GM12878 (cell line): Measurements from ENCODE around the gene F2RL3.

ENCODE experiments used
- ATF2 ChIP-seq: IDR thresholded peaks from 2 replicates; pipeline ENCODE4 v1.6.1; 2012; ENCODE audit warnings: low read length, inconsistent platforms
- BACH1 ChIP-seq: fragments of 450-650 bp; IDR thresholded peaks from 2 replicates; pipeline ENCODE4 v1.6.1; 2017; ENCODE audit warnings: mild to moderate bottlenecking, borderline replicate concordance
- CHD2 ChIP-seq: IDR thresholded peaks from 2 replicates; pipeline ENCODE4 v1.6.1; 2011; ENCODE audit warnings: low read depth, low read length, improper control_type of control experiment, borderline replicate concordance
- CREB1 ChIP-seq: IDR thresholded peaks from 2 replicates; pipeline ENCODE4 v1.6.1; 2012; ENCODE audit warnings: low read depth, mild to moderate bottlenecking, inconsistent platforms
- CTCF ChIP-seq, 3 experiments: IDR thresholded peaks in 2 of 3; conservative IDR thresholded peaks in 1 of 3; 2 replicates each; pipeline ENCODE4 v1.5.1; 2011; ENCODE audit warnings: low read depth in 3 of 3, low read length in 3 of 3, mild to moderate bottlenecking in 3 of 3, control low read depth in 2 of 3, moderate library complexity in 2 of 3, inconsistent platforms in 1 of 3, mixed read lengths in 1 of 3; ENCODE audit not compliant: control insufficient read depth in 2 of 3, insufficient read depth in 1 of 3; ENCODE audit errors: extremely low read depth in 1 of 3
- JUND ChIP-seq: IDR thresholded peaks from 2 replicates; pipeline ENCODE4 v1.6.1; 2012; ENCODE audit warnings: low read depth, mild to moderate bottlenecking, low read length, improper control_type of control experiment, moderate library complexity
- MXI1 ChIP-seq: fragments of 150-350 bp; IDR thresholded peaks from 2 replicates; pipeline ENCODE4 v1.6.1; 2011; ENCODE audit warnings: low read depth, mild to moderate bottlenecking, inconsistent platforms, low read length, improper control_type of control experiment
- NR2F1 ChIP-seq: fragments of 450-650 bp; conservative IDR thresholded peaks from 2 replicates; pipeline ENCODE4 v1.6.1; 2017; ENCODE audit warnings: mild to moderate bottlenecking
- NRF1 ChIP-seq: conservative IDR thresholded peaks from 2 replicates; pipeline ENCODE4 v1.6.1; 2011; ENCODE audit warnings: mild to moderate bottlenecking, low read depth, low read length, improper control_type of control experiment
- POLR2A ChIP-seq: IDR thresholded peaks from 2 replicates; pipeline ENCODE4 v1.6.1; 2011; ENCODE audit warnings: low read depth, mild to moderate bottlenecking, low read length
- RCOR1 ChIP-seq: conservative IDR thresholded peaks from 2 replicates; pipeline ENCODE4 v1.6.1; 2012; ENCODE audit warnings: low read depth, low read length, improper control_type of control experiment
- SIN3A ChIP-seq: IDR thresholded peaks from 2 replicates; pipeline ENCODE4 v1.6.1; 2012; ENCODE audit warnings: low read depth, low read length, improper control_type of control experiment
- TCF12 ChIP-seq: IDR thresholded peaks from 2 replicates; pipeline ENCODE4 v1.6.1; 2011; ENCODE audit warnings: low read depth, mild to moderate bottlenecking, low read length

GRCh38 chr19:16856091-16856490 is 32.7 kb upstream of the F2RL3 start:
- TF ChIP-seq CHD2, result no peak
- no peak for TF ChIP-seq NR2F1
- no peak for TF ChIP-seq TCF12
- TF ChIP-seq ATF2, result no peak
- TF ChIP-seq CTCF (IDR thresholded peaks at IDR 0.05 in 2 of 3, conservative IDR thresholded peaks at IDR 0.05 in 1 of 3; ENCODE audit: control insufficient read depth in 2 of 3, extremely low read depth in 1 of 3, insufficient read depth in 1 of 3, low read depth in 3 of 3, low read length in 3 of 3), result no peak
- TF ChIP-seq JUND, result no peak
- no peak for TF ChIP-seq MXI1
- TF ChIP-seq POLR2A, result no peak
- no peak for TF ChIP-seq SIN3A
- no peak for TF ChIP-seq RCOR1
- TF ChIP-seq CREB1, result no peak
- TF ChIP-seq BACH1, result no peak
- TF ChIP-seq NRF1, result no peak
